ENCODE measurements around the gene PIGM.

The PIGM gene

DNA sequence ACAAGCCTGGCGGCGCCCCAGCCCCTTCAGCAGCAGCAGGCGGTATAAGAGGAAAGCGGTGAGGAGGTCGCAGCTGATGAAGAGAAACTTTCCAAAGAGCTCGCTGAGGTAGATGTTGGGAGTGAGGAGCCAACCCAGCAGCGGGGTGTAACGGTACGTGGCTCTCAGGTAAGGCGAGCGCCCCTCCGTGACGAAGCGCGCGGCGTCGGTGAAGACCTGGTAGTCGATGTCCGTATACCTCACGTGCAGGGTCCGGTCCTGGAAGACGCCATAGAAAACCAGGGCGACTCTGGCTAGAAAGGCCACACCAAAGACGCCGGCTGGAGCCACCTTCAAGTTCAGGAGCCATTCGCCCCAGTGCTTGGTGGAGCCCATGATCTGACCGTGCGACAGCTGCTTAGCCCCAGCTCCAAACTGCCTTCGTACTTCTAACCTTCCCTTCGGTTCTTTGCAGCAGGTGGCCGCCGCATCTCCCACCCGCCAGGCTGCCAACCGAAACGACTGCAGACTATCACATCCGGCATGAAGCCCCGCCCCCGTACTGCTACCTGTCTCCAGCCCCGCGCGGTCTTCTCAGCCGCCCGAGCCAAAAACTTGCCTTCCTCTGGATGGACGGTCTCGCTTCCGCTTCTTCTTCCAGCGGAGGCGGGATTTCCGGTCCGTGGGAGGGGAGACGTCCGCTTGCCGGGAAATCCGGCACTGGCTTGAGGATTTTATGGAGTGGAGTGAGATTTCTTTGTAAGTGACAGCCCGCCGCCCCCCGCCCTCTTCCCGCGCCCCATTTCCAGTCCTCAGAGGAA is at the start of gene PIGM:
Gene PIGM (minus strand): TSS at position 626 of the 800 bp plus-strand sequence. CDS start 251 bp downstream, at position 375.
- FAIRE-seq, result peak; percentile 51

DNA sequence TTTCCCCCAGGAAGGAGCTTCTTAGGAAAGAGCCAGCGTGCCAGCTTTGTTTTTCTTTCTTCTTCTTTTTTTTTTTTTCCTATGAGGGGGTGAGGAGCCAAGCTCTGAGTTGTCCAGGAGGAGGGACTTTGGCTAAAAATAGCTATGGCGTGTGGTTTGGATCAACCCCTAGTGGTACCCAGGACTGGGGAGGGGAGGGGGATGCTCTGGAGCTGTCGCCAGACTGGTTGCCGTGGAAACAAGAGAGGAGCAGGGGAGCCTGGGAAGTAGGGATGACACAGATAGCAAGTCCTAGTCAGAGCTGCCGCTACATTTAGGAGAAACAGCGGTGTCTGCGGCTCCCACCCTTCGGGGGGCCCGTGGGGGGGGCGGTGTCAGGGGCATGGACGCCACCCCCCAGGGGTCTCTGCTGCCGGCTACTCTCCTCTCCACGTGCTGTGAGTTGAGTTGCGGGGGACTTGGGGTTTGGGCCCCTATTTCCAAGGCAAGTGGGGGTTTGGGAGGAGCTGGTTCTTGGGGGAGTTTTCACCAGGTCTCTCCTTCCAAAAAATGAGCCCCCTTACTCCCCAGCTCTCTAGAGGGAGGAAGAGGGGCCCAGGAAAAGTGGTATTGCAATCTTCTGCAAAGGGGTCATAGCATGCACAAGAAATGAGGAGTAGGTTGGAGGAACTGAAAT is 49.6 kb upstream of the PIGM start, which contains the start of gene KCNJ9:
Gene KCNJ9 (plus strand): TSS at position 278 of the 676 bp plus-strand sequence. CDS start 2,493 bp downstream, outside the sequence.
- no peak for FAIRE-seq

DNA sequence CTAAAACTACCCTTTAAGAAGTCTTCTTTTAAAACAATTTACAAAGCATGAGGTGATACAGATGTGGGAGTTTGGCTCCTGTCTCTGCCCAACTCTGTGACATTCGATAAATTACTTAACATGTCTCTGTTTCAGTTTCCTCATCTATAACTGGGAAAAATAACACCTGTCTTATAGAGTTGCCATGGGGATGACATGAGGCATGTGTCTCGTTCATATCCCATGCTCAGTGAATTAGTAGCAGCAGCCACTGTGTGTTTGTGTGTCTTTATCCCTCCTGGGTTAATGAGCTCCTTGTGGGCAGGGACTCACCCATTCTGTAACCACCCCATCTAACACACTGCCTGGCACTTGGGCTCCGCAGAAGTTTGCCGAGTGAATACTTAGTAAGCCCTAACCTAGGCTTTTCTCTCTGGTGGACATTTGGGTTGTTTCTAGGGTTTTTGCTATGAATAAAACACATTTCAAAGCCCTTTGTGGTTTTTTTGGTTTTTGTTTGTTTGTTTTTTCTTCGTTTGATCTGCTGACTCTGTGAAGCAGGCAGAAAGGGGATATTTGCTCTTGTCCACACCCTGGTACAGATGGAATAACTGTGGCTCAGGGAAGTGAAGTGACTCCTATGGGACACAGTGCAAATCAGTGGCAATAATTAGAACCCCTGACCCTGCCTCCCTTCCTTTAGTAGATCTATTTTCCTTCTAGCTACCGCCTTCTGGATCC is 48.8 kb upstream of the PIGM start:
- FAIRE-seq, result no peak

DNA sequence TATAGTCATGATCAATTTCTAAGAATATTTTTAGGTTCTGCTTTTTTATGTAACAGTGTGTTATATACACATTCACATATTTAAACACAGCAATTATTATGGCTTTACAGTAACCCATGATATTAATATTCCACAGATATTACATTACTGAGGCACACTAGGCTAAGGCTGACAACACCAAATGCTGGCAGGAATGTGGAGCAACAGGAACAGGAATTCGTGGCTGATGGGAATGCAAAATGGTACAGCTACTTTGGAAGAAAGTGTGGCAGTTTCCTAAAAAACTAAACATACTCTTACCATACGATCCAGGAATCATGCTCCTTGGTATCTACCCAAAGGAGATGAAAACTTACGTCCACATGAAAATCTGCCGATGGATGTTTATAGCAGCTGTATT is 47.7 kb upstream of the PIGM start:
- FAIRE-seq, result no peak

DNA sequence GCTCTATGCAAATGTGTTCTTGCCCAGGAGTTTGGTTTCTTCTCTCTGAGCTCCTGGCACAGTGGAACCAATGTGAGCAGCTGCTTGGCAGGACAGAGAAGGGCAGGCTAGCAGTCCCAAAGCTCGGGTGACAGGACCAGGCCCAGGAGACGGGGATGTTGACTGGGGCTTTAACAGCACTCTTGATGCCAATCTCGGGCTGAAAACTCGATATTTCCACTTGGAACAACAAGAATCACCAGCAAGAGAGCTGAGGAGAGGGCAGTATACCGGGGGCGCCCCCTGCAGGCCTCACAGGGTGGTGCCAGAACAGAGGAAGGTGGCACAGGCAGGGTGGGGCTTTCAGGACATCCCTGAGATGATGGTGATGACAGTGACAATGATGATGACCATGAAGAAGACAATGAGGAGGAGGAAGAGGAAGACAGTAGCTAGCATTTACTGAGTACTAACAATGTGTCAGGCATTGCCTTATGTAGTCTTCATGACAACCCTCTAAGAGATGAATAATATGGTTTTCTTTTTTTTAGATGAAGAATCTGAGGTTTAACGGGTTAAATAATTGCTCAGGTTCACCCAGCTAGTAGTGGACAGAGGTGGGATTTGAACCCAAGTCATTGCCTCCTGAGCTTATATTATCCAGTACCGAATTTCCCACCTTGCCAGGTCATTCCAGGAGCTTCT is 46.9 kb upstream of the PIGM start:
- no peak for FAIRE-seq

DNA sequence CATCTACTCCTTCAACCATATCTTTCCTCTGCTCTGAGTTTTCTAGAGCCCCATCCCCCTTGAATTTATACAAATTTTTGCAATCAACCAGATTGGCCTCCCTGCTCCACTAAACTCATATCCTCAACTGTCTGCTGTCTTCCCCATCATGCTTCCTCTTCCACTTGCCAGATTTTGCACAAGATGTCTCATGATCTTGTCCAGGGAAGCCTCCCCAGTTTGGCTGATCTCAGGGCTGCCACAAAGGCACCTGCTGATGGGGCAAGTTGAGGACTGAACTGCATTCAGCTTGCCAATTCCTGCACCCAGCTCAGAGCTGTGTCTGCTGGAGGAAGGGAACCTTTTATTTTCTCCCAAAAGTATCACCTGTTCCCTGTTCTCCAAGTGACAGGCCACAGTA is 45.7 kb upstream of the PIGM start:
- FAIRE-seq, result no peak

DNA sequence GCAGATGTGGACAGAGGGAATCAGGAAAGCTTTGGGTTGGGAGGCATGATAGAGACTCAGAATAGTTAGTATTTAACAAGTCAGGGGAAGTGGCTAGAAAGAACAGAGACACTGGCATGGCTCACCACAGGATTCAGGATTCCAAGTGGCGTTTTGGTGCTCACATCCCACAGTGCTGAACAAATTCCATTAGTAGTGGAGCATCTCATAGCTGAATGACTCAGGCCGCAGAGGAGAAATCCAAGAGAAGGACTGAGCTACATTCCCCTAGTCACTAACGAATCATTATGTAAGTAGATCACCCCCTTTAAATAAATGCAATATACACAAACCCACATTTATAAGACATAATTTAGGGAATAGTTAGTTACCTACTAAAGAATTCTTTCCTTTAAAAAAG is 44.5 kb upstream of the PIGM start:
- no peak for FAIRE-seq

DNA sequence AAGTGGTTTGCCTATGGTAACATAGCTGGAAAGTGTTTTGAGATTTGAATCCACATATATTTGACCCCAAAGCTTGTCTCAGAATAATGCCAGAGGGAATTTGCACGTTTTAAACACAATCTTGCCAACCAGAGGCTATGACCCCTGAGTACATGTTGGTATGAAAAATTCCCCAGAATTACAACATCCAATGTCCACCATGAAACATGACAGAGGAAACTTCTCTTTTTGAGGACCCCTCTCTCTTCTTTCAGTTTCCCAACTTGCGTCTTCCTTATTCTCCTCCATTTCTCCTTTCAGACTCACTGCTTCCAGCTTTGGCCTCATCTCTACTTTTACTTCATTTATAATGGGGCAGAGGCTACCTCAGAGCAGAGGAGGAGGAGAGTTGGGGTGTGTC is 44.0 kb upstream of the PIGM start:
- no peak for FAIRE-seq

DNA sequence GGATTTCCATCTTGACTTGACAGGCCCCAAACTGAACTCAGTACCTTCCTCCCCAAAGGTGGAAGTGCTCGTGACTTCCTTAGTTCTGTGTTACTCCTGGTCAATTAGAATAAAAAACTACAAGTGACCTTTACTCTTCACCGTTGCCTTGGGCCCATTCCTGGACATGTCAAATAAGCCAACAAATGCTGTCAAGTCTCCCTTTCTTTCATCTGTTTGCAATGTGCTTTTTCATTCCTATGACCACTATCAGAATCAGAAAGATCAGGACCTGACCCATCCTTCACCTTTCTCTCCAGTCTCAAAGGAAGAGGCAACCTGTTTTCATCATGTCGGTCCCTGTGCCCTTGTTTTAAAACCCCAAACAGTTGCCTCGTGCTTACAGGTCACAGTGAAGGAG is 43.1 kb upstream of the PIGM start:
- FAIRE-seq, result no peak

DNA sequence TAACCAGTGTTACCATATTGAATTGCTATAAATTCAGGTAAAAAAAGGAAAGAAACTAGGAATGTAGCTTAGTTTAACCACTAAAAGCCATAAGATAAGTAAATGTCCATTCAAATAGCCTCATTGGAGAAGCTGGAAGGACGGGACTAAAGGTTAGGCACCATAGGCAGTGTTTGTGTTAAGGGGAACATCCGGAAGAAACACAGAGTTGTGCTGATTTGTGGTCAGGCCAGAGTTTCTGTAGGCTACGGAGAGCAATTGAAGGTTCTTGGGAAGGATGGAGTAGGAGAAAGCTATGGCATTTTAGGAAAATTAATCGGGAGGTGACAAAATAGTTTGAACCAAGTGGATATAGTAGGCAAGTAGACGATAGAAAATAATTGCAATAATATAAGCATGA is 39.5 kb upstream of the PIGM start:
- no peak for FAIRE-seq

DNA sequence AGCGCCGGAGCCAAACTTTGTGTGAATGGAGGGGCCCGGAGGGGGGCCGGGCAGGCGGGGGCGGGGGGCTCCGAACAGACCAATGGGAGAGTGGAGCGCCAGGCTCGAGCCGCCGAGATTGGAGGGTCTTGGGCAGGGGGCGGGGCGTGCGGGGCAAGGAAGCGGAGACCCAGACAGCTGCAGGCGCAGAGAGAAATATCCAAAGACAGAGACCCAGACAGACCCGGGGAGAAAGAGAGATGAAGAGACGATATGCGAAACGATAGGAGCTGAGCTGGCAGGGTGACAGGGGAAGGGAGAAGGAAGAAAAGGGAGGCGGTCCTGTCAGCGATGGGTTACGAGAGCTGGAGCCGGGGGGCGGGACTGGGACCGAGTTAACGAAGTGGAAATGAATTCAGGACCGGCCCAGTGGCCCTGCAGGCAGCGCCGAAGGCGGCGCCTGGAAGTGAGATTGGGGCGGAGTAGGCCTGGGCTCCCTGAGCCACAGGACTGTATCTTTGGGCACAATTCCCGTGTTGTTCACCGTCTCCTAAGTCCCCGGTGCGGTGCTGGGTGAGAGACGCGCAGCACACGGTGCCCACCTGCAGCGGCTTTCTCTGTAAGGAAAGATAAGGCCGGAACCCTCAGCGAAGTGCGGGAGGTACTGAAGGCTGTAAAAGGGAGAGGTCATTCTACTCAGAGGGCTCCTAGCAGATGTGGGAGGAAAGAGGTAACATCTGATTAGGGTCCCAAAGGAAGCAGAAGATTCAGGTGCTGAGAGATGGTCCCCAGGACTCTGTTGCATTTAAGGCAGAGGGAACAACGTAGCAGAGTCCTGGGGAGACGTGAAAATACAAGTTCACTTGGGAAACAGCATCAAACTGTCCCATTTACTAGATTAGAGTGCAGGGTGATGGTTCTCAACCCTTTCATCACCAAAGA is 38.7 kb upstream of the PIGM start:
- no peak for FAIRE-seq

DNA sequence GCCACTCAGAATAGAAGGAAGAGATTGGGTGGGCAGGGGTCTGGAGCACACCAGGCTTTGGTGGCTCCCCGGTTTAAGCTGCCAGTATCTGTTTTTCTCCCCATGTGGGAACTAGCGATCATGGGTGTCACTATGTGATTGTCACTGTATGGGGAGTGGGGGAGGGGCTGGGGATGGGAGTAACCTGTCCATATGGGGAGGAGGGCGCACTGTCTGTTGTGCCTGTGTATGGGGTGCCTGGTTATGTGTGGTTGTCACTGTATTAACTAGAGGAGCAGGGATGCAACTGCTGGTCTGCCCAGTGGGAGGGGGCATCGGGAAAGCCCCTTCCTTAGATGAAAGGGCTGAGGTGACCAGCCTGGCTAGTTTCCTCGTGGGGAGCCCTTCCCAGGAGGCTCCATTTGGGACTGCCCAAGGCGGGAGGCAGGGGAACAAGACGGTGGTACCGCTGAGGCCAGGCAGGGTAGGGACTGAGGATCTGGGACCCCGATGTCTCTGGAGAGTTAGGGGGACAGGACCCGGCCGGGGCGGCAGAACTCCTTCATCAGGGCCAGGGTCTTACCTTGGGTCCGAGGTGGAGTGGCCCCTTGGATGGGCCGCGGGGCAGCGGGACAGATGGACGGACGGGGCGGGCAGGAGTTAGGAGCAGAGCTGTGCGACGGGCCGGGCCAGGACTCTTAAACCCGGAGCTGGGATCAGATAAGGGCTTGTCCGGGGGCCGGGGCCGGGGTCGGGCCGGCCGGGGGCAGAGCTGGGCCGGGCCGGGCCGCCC is 37.9 kb upstream of the PIGM start, which contains the start of gene KCNJ10:
Gene KCNJ10 (minus strand): TSS at position 701 of the 772 bp plus-strand sequence. CDS start 27,628 bp downstream, outside the sequence.
- no peak for FAIRE-seq

DNA sequence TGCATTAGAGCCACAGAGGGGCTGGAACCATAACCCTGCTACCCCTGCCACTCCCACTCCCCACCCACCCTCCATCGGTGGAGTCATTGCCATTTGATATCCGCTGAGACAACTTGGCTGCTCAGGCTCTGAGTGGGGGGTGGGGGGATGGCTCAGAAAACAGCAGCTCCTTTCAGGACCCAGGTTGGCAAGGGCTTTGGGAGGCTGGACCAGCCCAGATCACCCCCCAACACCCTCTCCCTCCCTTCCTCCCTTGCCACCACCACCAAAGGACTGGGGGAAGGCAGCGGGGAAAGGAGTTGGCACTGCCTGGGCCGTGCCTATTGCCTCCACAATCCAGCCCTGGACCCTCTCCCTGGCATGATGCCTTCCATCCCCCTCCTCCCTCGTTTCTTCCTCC is 36.4 kb upstream of the PIGM start:
- no peak for FAIRE-seq

DNA sequence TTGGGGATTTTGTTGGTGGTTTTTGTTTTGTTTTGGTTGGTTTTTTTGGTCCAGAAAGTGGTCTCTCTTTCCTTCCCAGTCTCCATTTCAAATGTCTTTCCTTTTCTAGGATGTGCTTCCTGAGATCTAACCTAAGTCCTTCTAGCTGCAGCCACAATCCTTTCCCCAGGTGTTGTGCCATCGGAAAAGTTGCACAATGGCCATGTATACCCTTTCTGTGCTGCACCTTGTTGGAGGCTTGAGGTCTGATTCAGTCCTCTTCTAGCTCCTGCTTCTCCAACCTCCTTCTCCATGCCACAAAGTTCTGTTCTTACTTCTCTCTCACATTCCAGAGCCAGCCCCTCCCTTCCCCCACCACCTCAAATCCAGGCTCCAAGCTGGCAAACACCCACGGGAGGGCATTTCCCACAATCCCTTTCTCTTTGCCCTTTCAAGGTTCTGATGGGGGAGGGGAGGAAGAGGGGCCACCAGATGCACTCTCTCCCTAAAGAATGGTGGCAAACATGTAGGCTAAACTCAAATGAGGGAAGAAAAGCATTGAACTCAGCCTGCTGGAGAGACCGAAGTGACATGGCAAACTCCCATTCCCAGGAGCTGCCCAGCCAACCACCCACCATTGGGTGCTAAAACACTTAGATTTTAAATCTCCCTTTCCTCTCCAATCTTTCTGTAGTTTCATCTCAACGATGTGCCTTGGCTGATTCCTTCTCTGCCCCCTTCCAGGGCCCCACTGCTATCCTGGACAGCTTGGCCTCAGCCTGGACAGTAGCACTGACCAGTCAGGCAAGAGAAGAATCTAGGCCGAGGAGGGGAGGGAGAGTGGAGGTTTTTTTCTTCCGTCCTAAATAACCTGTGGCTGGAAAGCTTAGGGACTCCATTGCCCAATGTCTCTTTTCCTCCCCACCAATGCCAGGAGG is 35.3 kb upstream of the PIGM start:
- FAIRE-seq, result no peak

DNA sequence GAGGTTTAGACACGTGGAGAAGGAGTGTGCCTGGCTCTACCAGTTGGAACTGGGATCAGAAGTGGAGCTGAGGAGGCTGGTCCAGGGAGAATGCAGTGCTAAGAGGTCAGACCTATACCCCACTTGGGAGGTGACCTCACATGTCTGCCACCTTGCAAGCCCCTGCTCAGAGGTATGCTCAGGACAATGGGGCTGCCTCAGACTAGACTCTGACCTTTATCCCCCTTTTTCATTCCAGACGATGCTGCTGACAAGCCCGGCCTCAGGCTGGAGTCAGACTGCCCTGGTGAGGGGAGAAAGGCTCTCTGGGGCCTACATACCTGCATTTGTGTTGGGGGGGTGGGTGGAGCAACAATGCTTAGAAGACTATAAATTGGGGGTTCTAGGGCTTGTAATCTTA is 33.0 kb upstream of the PIGM start:
- no peak for FAIRE-seq

DNA sequence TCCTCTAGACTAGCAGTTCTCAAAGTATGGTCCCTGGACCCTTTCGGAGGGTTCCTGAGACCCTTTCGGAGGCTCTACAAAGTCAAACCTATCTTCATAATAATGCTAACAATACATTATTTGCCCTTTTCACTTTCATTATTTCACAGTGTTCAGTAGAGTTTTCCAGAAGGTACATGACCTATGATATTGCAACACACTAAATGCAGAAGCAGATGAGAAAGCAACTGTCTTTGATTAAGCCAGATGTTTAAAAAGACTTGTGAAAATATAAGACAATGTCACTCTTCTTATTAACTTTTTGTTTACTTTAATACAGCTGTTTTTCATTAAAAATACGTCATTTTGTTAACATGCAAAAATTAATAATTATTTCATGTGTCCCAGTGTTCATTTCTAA is 32.4 kb upstream of the PIGM start:
- FAIRE-seq, result no peak

DNA sequence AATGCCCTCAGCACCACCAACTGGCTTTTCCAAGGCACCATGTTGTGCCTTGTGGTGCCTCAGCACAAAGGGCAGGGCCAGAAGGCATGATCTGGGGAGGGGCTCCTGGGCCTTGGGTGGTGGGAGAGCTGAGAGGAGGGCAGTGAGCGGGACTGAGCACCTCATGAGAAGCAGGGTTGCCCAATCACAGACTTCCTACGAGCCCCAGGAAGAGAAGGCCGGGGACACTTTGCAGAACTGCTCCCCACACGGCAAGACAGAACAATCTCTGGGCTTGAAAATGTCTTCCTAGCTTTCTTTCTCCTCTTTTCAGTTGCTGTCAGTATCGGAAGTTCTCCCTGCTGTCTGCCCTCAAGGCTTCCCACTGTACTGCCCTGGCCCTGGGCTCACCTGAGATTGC is 31.4 kb upstream of the PIGM start:
- FAIRE-seq, result no peak

DNA sequence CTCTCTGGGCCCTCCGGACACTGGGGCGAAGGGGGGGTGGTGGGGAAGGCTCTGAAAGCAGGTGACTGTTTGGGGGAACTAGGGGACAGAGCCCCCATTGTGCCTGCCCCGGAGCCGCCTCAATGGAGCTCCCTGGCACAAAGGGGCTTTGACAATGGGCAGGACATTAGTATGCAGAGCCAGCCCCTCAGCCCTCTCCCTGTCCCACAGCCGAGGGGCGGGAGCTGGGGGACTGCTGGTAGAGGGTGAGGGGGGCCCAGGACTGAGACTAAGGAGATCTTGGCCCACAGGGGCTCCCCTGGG is 30.4 kb upstream of the PIGM start:
- no peak for FAIRE-seq

DNA sequence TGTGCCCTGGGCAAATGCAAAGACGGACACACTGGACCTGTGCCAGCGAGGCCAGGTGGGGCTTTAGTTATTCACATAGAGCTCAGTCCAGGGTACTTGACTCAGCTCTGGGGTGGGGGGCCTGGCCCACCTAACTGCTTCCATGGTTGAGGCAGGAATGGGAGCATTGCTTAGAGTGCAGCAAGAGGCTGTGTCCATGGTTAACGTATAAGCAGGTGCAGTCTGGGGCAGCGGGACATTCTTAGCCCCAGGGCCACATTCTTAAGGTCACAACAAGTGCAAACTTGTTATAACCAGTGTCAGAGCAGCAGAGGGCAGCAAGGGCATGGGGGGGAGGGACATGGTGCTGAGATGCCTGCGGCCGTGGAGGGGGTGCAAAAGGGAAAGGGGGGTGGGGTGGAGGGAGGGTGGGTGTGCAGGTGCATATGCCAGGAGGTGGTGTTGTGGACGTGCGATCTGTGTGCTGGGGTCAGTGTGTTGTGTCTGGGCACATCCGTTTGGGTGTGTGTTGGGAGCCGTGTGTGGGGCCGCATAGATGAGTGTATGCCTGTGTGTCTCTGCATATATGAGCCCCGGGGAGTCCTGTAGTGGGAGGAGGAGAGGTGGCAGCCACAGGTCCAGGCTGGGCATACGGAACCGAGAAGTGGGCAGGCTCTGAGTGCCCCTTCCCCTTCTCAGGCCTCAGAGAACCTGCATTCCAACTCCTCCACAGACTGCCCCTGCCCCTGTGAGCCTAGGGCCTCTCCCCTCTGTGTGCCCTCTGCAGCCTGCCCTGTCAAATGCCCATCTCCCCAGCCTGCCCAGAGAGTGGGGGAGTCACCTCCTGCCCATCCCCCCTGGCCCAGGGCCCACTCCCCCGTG is 29.8 kb upstream of the PIGM start:
- no peak for FAIRE-seq

Data from G401.6 (cell line).